IPS-11a (cell line): ENCODE measurements around the gene HNRNPK.

ENCODE experiments used
- H3K4me3 ChIP-seq: one replicate; pipeline ENCODE4 v1.5.1; 2013; ENCODE audit warnings: low read depth, low read length, control low read depth

Gene HNRNPK

GRCh38 chr9:83979812-83980394 lies at the start of gene HNRNPK:
Gene HNRNPK, minus strand, starts transcription at chr9:83980215. Its CDS starts 1,963 bp downstream, at chr9:83978252.
- peak within 1 kb of the TSS; percentile 91 for H3K4me3 ChIP-seq

- H3K4me3 ChIP-seq: no peak overlapping the region
Observed at GRCh38 chr9:84027201-84027600, 47.2 kb upstream of the HNRNPK start.

- no peak overlapping the region for H3K4me3 ChIP-seq
Observed at GRCh38 chr9:84024041-84024575, 44.1 kb upstream of the HNRNPK start.

- H3K4me3 ChIP-seq: no peak overlapping the region
Observed at GRCh38 chr9:84007662-84008061, 27.6 kb upstream of the HNRNPK start.

GRCh38 chr9:84003246-84003645 lies 23.2 kb upstream of the HNRNPK start:
- no peak overlapping the region for H3K4me3 ChIP-seq

GRCh38 chr9:84002344-84002743 lies 22.3 kb upstream of the HNRNPK start:
- no peak overlapping the region for H3K4me3 ChIP-seq

GRCh38 chr9:84001621-84002020 lies 21.6 kb upstream of the HNRNPK start:
- H3K4me3 ChIP-seq: no peak overlapping the region

- H3K4me3 ChIP-seq: no peak overlapping the region
Observed at GRCh38 chr9:84000186-84000585, 20.2 kb upstream of the HNRNPK start.

- no peak overlapping the region for H3K4me3 ChIP-seq
Observed at GRCh38 chr9:83999141-83999918, 19.3 kb upstream of the HNRNPK start.

GRCh38 chr9:83996126-83996525 lies 16.1 kb upstream of the HNRNPK start:
- H3K4me3 ChIP-seq: no peak overlapping the region

GRCh38 chr9:83992901-83993300 lies 12.9 kb upstream of the HNRNPK start:
- no peak overlapping the region for H3K4me3 ChIP-seq

GRCh38 chr9:83992407-83992806 lies 12.4 kb upstream of the HNRNPK start:
- no peak overlapping the region for H3K4me3 ChIP-seq

GRCh38 chr9:83991355-83991754 lies 11.3 kb upstream of the HNRNPK start:
- no peak overlapping the region for H3K4me3 ChIP-seq

GRCh38 chr9:83988411-83988810 lies 8.4 kb upstream of the HNRNPK start:
- no peak overlapping the region for H3K4me3 ChIP-seq

GRCh38 chr9:83987402-83987791 lies 7.4 kb upstream of the HNRNPK start:
- H3K4me3 ChIP-seq: no peak overlapping the region

GRCh38 chr9:83986765-83987401 lies 6.9 kb upstream of the HNRNPK start:
- H3K4me3 ChIP-seq: no peak overlapping the region

- no peak overlapping the region for H3K4me3 ChIP-seq
Observed at GRCh38 chr9:83986195-83986594, 6.2 kb upstream of the HNRNPK start.

GRCh38 chr9:83981126-83981871 lies 1.3 kb upstream of the HNRNPK start:
- peak overlapping the region; percentile 91 for H3K4me3 ChIP-seq

- H3K4me3 ChIP-seq: peak within 1 kb of the TSS; percentile 91
Observed at GRCh38 chr9:83980395-83981125, 545 bp upstream of the HNRNPK start, which contains the start of gene RMI1. Gene RMI1, plus strand, starts transcription at chr9:83980805. Its CDS starts 20,182 bp downstream, at chr9:84000987.
